GM19025 (cell line): ENCODE data around the gene FJX1.
"Not testable (repeated sequence)": the region's sequence is repeated elsewhere in the genome, so short reads cannot be mapped to it uniquely, and the experiment has no call there.

Experiments used
- ATAC-seq: cut with Tn5 transposase; IDR thresholded peaks from one replicate; pipeline ENCODE4 v1.9.1; 2021; ENCODE audit warnings: mild to moderate bottlenecking, low read depth, moderate library complexity; ENCODE audit not compliant: unreplicated experiment

The FJX1 gene

DNA sequence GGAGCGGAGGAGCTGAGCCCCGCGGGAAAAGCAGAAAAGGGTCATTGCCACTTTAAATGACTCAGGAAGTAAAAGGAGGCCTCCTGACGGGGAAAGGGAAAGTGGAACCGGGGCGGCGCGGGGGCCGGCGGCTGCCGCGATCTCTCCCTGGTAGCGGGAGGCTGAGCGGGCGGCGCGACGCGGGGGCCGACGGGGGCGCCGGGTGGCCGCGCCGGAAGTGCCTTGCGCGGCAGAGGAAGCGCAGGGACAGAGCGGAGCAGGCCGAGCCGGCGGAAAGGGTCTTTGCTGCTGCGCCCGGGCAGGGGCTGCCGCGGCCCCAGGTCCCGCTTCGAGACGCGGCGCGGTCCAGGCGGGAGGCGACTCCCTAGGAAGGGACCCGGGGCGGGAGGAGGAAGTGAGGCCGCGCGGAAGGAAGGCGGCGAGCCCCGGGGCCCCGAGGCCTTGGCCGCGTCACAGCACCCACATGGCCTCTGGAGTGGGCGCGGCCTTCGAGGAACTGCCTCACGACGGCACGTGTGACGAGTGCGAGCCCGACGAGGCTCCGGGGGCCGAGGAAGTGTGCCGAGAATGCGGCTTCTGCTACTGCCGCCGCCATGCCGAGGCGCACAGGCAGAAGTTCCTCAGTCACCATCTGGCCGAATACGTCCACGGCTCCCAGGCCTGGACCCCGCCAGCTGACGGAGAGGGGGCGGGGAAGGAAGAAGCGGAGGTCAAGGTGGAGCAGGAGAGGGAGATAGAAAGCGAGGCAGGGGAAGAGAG, 44.6 kb downstream of the FJX1 start, which contains the start of gene TRIM44:
Gene TRIM44 (plus strand): TSS at position 127 of the 759 bp plus-strand sequence. CDS start 337 bp downstream, at position 464.
- peak; percentile 95 for ATAC-seq

DNA sequence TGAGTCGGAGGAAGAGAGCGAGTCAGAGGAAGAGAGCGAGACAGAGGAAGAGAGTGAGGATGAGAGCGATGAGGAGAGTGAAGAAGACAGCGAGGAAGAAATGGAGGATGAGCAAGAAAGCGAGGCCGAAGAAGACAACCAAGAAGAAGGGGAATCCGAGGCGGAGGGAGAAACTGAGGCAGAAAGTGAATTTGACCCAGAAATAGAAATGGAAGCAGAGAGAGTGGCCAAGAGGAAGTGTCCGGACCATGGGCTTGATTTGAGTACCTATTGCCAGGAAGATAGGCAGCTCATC, 45.1 kb downstream of the FJX1 start:
- ATAC-seq, result no peak

DNA sequence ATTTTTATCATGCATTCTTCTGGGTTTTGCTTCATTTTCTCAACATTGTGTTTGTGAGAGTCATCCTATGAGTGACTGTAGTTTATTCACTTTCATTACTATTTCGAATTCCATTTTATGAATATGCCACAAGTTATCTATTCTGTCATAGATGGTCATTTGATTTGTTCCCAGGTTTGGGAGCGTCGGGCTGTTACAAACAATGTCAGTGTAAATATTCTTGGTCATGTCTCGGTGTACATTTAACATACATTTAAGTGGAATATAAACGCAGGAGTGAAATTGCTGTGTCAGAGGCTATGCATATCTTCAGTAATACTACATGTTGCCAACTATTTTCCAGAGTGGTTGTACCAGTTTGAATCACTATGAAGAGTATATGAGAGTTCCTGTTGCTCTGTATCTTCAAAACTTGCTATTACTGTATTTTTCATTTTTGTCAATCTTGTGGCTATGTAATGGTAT, 46.7 kb downstream of the FJX1 start:
- ATAC-seq, result no peak

DNA sequence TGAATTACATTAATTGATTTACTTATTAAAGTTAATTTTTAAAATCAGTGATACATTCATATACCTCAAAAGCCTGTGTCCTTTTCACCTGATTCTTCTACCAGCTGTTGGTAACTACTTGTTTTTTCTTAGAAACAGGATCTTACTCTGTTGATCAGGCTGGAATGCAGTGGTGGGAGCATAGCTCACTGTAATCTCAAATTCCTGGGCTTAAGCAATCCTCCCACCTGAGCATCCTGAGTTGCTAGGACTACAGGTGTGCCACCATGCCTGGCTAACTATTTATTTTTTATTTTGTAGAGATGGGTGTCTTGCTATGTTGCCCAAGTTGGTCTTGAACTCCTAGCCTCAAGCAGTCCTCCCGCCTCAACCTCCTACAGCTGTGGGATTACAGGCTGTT, 49.0 kb downstream of the FJX1 start:
- ATAC-seq, result no peak

DNA sequence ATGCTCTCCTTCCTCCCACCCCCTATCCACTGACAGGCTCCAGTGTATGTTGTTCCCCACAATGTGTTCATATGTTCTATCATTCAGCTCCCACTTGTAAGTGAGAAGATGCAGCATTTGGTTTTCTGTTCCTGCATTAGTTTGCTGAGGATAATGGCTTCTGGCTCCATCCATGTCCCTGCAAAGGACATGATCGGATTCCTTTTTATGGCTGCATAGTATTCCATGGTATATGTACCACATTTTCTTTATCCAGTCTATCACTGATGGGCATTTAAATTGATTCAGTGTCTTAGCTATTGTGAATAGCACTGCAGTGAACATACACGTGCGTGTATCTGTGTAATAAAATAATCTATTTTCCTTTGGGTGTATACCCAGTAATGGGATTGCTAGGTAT, 50.1 kb downstream of the FJX1 start:
- not testable (repeated sequence) for ATAC-seq
